ENCODE data around the gene BRMS1.

DNA sequence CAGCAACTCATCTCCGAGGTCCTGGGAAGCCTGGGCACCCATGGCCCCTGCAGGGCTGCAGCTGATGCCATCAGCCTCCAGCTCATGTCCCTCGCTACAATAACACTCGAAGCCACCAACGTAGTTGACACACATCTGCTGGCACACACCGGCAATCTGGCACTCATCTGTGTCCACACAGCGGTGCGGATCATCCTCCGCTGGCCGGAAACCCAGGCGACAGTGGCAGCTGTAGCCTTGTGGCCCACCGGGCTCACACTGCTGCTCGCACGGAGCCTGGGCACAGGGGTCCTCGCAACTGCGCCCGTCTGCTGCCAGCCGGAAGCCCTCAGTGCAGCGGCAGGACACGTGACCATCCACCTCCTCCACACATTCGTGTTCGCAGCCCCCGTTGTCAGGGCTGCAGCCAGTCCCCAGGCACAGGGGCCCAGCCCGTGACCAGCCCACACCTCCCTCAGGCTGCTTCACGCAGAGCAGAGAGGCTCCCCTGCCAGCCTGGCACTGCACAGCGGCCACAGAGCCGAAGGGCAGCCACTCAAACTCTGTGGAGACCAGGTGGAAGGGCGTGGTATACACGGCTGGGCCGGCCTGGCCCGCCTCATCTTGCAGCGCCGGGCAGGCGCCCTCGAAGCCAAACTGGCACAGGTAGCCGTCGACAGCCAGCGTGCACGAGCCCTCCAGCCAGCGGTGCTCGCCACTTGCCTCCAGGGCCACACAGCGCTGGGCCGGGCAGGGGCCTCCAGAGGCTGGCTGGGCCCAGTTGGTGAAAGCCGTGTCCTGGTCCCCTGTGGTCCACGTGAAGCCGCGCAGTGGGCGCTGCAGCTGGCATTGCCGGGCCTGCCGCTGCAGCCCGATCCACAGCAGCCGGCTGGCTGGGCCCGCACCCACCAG, 28.7 kb downstream of the BRMS1 start:
- TF ChIP-seq CEBPB (IDR thresholded peaks at IDR 0.05) (no peak), NFIC (IDR thresholded peaks at IDR 0.05) (no peak), RAD21 (IDR thresholded peaks at IDR 0.05; ENCODE audit: low read depth) (no peak)

Data from Ishikawa (cell line).